SIG-M5 treated with dmso at 0.1 percent for 504 hours (cell line): Measurements from ENCODE around the gene FNDC3B.

Experiments
- DNase-seq: peaks from one replicate; lab custom pipeline; 2025; ENCODE audit not compliant: unreplicated experiment; lab: John Stamatoyannopoulos, UW

Gene FNDC3B

DNA sequence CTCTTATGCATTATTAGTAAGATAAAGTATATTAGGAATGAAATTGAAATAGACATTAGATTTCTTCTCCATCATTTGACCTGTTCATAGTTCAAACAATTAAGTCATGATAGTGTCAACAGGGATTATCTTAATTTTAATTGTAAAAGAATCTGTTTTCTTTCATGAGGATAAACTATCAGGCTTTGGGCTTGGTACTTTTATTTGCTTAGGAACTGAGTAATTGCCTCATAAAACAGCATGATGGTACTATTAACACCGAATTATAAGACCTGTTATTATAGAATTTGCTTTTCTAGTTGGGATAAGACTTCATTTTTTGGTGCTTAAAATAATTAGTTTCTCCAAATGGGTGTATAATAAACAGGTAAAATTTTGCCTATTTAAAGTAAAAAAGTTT is 71.8 kb downstream of the FNDC3B start:
- DNase-seq = no peak

- DNase-seq = no peak
Observed at GRCh38 chr3:172112078-172112733, 72.8 kb downstream of the FNDC3B start.

DNA sequence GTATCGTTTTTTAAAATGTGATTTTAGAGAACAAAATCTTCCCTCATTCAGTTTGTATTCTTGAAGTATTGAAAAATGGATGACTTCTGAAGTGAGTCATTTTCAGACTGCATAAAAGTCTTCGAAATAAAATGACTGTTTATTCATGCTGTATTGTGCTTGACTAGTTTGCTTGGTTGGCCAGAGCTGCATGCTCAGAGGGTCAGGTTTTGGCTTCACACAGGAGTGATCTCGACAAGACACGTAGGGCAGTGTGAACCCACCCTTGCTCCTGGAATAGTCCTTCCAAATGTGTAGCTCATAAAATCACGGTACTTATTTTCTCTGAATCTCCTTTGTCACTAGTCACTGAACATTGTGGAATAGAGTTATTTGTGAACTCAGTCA is 73.3 kb downstream of the FNDC3B start:
- DNase-seq = no peak

GRCh38 chr3:172113710-172114109 is 74.3 kb downstream of the FNDC3B start:
- no peak for DNase-seq

GRCh38 chr3:172115059-172115458 is 75.7 kb downstream of the FNDC3B start:
- no peak for DNase-seq

DNA sequence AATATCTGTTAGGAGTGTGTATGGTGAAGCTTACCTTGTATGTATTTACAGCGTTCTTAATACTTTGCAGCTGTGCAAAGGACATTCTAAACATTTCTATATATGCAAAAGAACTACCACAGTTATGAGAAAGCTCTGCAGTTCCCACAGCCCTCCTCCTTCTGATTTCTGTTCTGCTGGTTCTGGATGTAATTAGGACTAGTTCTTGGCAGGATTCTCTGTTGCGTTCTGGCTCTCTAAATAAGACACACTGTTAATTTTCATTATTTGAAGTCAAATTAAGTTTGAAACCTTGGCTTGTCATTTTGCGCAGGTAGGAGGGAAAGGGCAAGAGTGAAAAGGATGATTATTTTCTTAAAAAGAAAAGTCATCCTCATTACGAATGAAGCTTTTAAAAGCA is 76.4 kb downstream of the FNDC3B start:
- no peak for DNase-seq

DNA sequence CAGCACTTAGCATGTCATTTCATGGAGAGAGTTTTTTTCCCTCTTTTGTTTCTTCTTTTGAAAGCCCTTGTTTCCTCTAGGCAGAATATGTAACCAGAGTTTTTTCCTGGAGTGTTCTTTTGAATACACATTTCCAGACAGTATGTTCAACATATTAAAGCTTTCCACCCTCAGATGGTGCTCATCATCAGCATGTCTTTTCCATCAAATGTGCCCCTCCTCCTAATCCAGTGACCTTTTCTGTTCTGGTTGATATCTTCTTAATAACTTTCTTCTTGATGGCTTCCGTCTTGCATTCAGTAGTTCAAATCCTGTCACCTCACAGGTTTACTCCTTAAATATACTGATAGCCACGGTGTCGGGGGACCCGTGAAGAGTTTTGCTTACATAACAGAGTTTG is 78.6 kb downstream of the FNDC3B start:
- DNase-seq = no peak

- DNase-seq = no peak
Observed at GRCh38 chr3:172119266-172119969, 80.0 kb downstream of the FNDC3B start.

GRCh38 chr3:172120912-172121311 is 81.5 kb downstream of the FNDC3B start:
- DNase-seq = no peak

GRCh38 chr3:172121981-172122380 is 82.6 kb downstream of the FNDC3B start:
- DNase-seq = no peak

- DNase-seq = no peak
Observed at GRCh38 chr3:172124271-172124670, 84.9 kb downstream of the FNDC3B start.

GRCh38 chr3:172125053-172125452 is 85.7 kb downstream of the FNDC3B start:
- DNase-seq = no peak

- DNase-seq = no peak
Observed at GRCh38 chr3:172125963-172126457, 86.6 kb downstream of the FNDC3B start.

- DNase-seq = no peak
Observed at GRCh38 chr3:172126741-172127140, 87.4 kb downstream of the FNDC3B start.

GRCh38 chr3:172127141-172127540 is 87.8 kb downstream of the FNDC3B start:
- no peak for DNase-seq

DNA sequence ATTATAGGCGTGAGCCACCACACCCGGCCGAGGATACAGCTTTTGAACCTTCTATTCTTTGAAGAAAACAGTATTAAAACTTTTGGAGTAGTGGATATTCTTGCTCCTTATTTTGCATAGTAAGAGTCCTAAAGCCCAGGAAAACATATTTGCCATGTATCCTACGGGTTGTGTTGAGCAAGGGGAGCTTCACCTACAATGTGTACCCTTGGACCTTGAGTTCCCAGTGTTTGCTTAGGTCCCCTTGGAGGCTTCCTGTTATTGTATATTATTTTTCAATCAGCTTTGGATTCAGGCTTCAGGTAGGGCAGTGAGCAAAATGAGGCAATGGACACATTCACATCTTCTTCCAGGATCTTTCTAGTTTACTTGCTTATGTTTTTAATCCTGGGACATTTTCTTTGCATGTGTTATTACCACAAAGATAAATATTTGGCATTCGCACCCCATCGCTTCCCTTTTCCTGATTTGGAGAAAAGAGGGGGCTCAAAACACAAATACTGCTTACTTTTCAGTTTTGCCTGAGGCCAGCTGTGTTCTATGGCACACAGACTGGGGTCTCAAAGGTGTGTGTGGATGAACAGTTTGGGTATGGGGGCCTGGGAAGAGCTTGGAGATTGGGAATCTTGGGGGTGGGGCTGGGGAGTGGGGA is 88.7 kb downstream of the FNDC3B start:
- DNase-seq = no peak

- no peak for DNase-seq
Observed at GRCh38 chr3:172128858-172129257, 89.5 kb downstream of the FNDC3B start.

- peak; percentile 97 for DNase-seq
Observed at GRCh38 chr3:172129498-172129849, 90.1 kb downstream of the FNDC3B start.

- peak; percentile 99 for DNase-seq
Observed at GRCh38 chr3:172129850-172130716, 90.7 kb downstream of the FNDC3B start.

- no peak for DNase-seq
Observed at GRCh38 chr3:172130717-172131050, 91.3 kb downstream of the FNDC3B start.

GRCh38 chr3:172131746-172132145 is 92.4 kb downstream of the FNDC3B start:
- no peak for DNase-seq
